HepG2 (cell line): Measurements from ENCODE around the gene LRP1B. TPM values are rescaled to one million over a fixed set of nuclear protein-coding genes. Genes with fewer than 3 reads are reported as not detected.

Source experiments
- ATAC-seq: fragments of 200-7000 bp; cut with Tn5 transposase; 3 replicates; pipeline ENCODE4 v1.9.1; 2020; ENCODE audit warnings: mild to moderate bottlenecking, moderate library complexity
- BruUV-seq: library from RNA; stranded (reverse); fragments of 400-500 nt; replicated peaks from 2 replicates; lab custom pipeline; 2021; lab: Mats Ljungman, UMichigan
- CTCF ChIA-PET: fragments of 300-600 bp; formaldehyde crosslinking; extraction: SDS; loops from one replicate; lab custom pipeline; 2021; ENCODE audit warnings: low total read pairs, inconsistent platforms, low intra/inter-chr PET ratio; lab: Yijun Ruan, JAX
- POLR2A ChIA-PET: fragments of 350-600 bp; sonication (Branson Sonifier 250); formaldehyde crosslinking; loops from one replicate; lab custom pipeline; 2020; ENCODE audit warnings: antibody characterized with exemption, inconsistent platforms; lab: Yijun Ruan, JAX
- DNase-seq: peaks from one replicate; pipeline ENCODE4 v3.0.0-alpha.2; 2015; ENCODE audit warnings: low spot score
- FAIRE-seq: peaks from 3 replicates; lab custom pipeline; 2011; peaks lifted over from hg19 to GRCh38; lab: Jason Lieb, UNC
- H2AFZ ChIP-seq: one replicate; pipeline ENCODE4 v1.6.1; 2011; ENCODE audit warnings: low read length, inconsistent platforms
- H3K27ac ChIP-seq: fragments of 300-600 bp; 3 replicates; pipeline ENCODE4 v1.8.0; 2011; ENCODE audit warnings: mixed run types, mild to moderate bottlenecking, mixed read lengths, low read length, inconsistent platforms; ENCODE audit not compliant: insufficient read depth; ENCODE audit errors: extremely low read length
- H3K27me3 ChIP-seq, 2 experiments: fragments of 200-600 bp in 1 of 2; 2 replicates in 1 of 2; 3 replicates in 1 of 2; pipeline versions ENCODE4 v1.6.0 to v1.8.0; 2011; ENCODE audit warnings: low read length in 2 of 2, mild to moderate bottlenecking in 2 of 2, moderate library complexity in 2 of 2, inconsistent platforms in 1 of 2; ENCODE audit not compliant: insufficient read depth in 2 of 2, control insufficient read depth in 1 of 2
- H3K36me3 ChIP-seq, 2 experiments: fragments of 200-600 bp in 1 of 2; replicated peaks in 1 of 2; 2 replicates in 1 of 2; 3 replicates in 1 of 2; pipeline versions ENCODE4 v1.5.1 to v1.8.0; 2011; ENCODE audit warnings: low read length in 2 of 2, inconsistent platforms in 1 of 2; ENCODE audit not compliant: insufficient read depth in 2 of 2, control insufficient read depth in 1 of 2
- H3K4me1 ChIP-seq: 2 replicates; pipeline ENCODE4 v1.5.1; 2012; ENCODE audit warnings: low read length, inconsistent platforms; ENCODE audit not compliant: insufficient read depth
- H3K4me2 ChIP-seq: 2 replicates; pipeline ENCODE4 v1.6.0; 2011; ENCODE audit warnings: low read depth, low read length, inconsistent platforms
- H3K4me3 ChIP-seq, 3 experiments: fragments of 200-600 bp in 1 of 3; sonication (generic), shearing (Covaris generic) in 1 of 3; replicated peaks in 1 of 3; 2 replicates each; pipeline ENCODE4 v1.5.1; 2011 to 2016; ENCODE audit warnings: low read length in 3 of 3, inconsistent platforms in 2 of 3, low read depth in 2 of 3, mild to moderate bottlenecking in 2 of 3, control low read depth in 1 of 3, mixed read lengths in 1 of 3; ENCODE audit not compliant: insufficient read depth in 1 of 3
- H3K79me2 ChIP-seq: one replicate; pipeline ENCODE4 v1.6.1; 2011; ENCODE audit warnings: low read length, inconsistent platforms; ENCODE audit not compliant: insufficient read depth
- H3K9ac ChIP-seq: 2 replicates; pipeline ENCODE4 v1.6.0; 2011; ENCODE audit warnings: mild to moderate bottlenecking, low read depth, low read length, inconsistent platforms; ENCODE audit not compliant: insufficient read depth
- H3K9me3 ChIP-seq: 2 replicates; pipeline ENCODE4 v1.5.1; 2012; ENCODE audit warnings: mild to moderate bottlenecking, low read length
- H4K20me1 ChIP-seq: 2 replicates; pipeline ENCODE4 v1.6.0; 2011; ENCODE audit warnings: inconsistent platforms, mild to moderate bottlenecking, low read length, moderate library complexity; ENCODE audit not compliant: insufficient read depth
- GABPB1 ChIP-seq: IDR thresholded peaks from 2 replicates; pipeline ENCODE4 v1.6.1; 2016; ENCODE audit warnings: mild to moderate bottlenecking, missing genetic modification reagents, moderate library complexity, missing compliant biosample characterization
- GTF2F1 ChIP-seq: fragments of 150-350 bp; IDR thresholded peaks from 2 replicates; pipeline ENCODE4 v1.6.1; 2014; ENCODE audit warnings: low read length
- KLF15 ChIP-seq: sonication (generic); formaldehyde crosslinking; IDR thresholded peaks from 2 replicates; pipeline ENCODE4 v1.8.1; 2023; ENCODE audit warnings: borderline replicate concordance, mild to moderate bottlenecking, inconsistent platforms, missing genetic modification reagents, mixed read lengths
- MLLT10 ChIP-seq: sonication (generic); formaldehyde crosslinking; IDR thresholded peaks from 2 replicates; pipeline ENCODE4 v1.4.0; 2020; ENCODE audit warnings: missing genetic modification reagents
- NFYC ChIP-seq: IDR thresholded peaks from 2 replicates; pipeline ENCODE4 v1.6.1; 2016; ENCODE audit warnings: missing genetic modification reagents, missing compliant biosample characterization
- ONECUT2 ChIP-seq: sonication (generic); formaldehyde crosslinking; IDR thresholded peaks from 2 replicates; pipeline ENCODE4 v1.4.0; 2020; ENCODE audit warnings: missing genetic modification reagents
- PLRG1 ChIP-seq: fragments of 450-650 bp; conservative IDR thresholded peaks from 2 replicates; pipeline ENCODE4 v1.6.1; 2016
- ZFP1 ChIP-seq: IDR thresholded peaks from 2 replicates; pipeline ENCODE4 v1.6.1; 2016
- ZNF280B ChIP-seq: sonication (generic); formaldehyde crosslinking; IDR thresholded peaks from 2 replicates; pipeline ENCODE4 v1.5.0; 2020; ENCODE audit warnings: missing genetic modification reagents, mild to moderate bottlenecking, borderline replicate concordance
- ZNF660 ChIP-seq: sonication (generic); formaldehyde crosslinking; IDR thresholded peaks from 2 replicates; pipeline ENCODE4 v1.5.1; 2020; ENCODE audit warnings: mild to moderate bottlenecking, low read depth, missing genetic modification reagents, borderline replicate concordance
- WGBS: methylation state at CpG from one replicate; pipeline ENCODE4 v1.1.6; 2017; ENCODE audit warnings: low lambda C conversion rate; 5-methylcytosine and 5-hydroxymethylcytosine counted together
- in situ Hi-C: cut with HindIII; loops from 2 replicates; pipeline ENCODE4 v1.10.0; 2017; ENCODE audit warnings: low pct_unique_long_range_greater_than_20kb; ENCODE audit not compliant: extremely low pct_ligation_motif_present
- intact Hi-C: fragments of 100-400 bp; cut with micrococcal nuclease; formaldehyde crosslinking; loops from one replicate; pipeline ENCODE4 v1.10.0; 2022; ENCODE audit not compliant: unreplicated experiment
- polyA plus RNA-seq, 8 experiments: library from polyadenylated mRNA; depleted of rRNA in 3 of 8; stranded (reverse) in 7 of 8; unstranded in 1 of 8; fragments of >200 nt; fragmentation: Illumina TruSeq in 4 of 8; extraction: Trizol in 4 of 8; gene quantifications; 2 replicates each; pipeline versions ENCODE4 v1.2.1 to v1.2.3, GENCODE V29; 2011 to 2016; ENCODE audit warnings: low read depth in 4 of 8, missing spikeins in 1 of 8, mixed read lengths in 1 of 8; ENCODE audit not compliant: insufficient read depth in 1 of 8
- total RNA-seq, 5 experiments: library from RNA; depleted of rRNA; stranded (reverse); fragments of >200 nt; fragmentation: Illumina TruSeq; extraction: Trizol; gene quantifications; 2 replicates each; pipeline ENCODE4 v1.2.3, GENCODE V29; 2016; ENCODE audit warnings: low read depth in 1 of 5
- TF ChIP-seq, protein P1 (sequence below): sonication (generic); formaldehyde crosslinking; IDR thresholded peaks from 2 replicates; pipeline ENCODE4 v1.4.0; 2020; ENCODE audit warnings: mild to moderate bottlenecking, missing genetic modification reagents
- TF ChIP-seq, protein P2 (sequence below): sonication (generic); formaldehyde crosslinking; IDR thresholded peaks from 2 replicates; pipeline ENCODE4 v1.4.0; 2020; ENCODE audit warnings: low read depth, missing genetic modification reagents
- TF ChIP-seq, protein P3 (sequence below): IDR thresholded peaks from 2 replicates; pipeline ENCODE4 v1.6.1; 2018; ENCODE audit warnings: missing genetic modification reagents, mild to moderate bottlenecking, missing compliant biosample characterization

Gene LRP1B
- total and polyA plus RNA-seq, 2 of the 13 experiments (the other 11 are each of a cell fraction or from before 2014, with no cell fraction given) = 0.04 TPM; not detected in 1

DNA sequence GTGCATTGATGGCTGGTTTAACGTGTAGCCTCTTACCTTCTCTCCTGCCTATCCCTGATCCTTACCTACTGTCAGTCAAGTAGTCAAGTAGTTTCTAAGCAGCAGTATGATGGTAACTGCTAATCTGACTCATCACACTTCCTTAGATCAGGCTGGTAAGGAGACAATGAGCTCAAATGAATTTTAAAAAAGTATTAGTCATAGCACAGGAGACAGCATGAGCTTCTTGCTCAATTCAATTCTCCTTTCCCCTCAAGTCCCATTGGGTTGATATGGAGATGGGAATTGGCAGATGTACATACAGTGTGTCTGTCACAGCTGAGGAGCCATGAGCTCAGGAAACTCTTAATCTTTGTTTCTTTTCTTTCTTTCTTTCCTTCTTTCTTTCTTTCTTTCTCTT is 799.7 kb downstream of the LRP1B start:
- no peaks in the 10 kb centered on the region for H3K36me3 ChIP-seq
- POLR2A ChIA-PET = no interaction called here
- no peak for DNase-seq
- 18% methylated on average over 1 of the region's 1 CpG for WGBS
- H3K27ac ChIP-seq = no peak overlapping the region
- no peak for FAIRE-seq
- H3K27me3 ChIP-seq = no peaks in the 10 kb centered on the region
- in situ Hi-C loops = no loop called here
- CTCF ChIA-PET = no interaction called here
- H2AFZ ChIP-seq = no peak overlapping the region
- BruUV-seq = no TSS peak
- H3K4me3 ChIP-seq = no peak overlapping the region
- intact Hi-C loops = no loop called here
- H3K4me1 ChIP-seq = no peaks in the 10 kb centered on the region
- TF ChIP-seq ONECUT2 = no peak
- TF ChIP-seq PLRG1 = no peak
- H3K4me2 ChIP-seq = no peak overlapping the region
- no peak overlapping the region for H3K9ac ChIP-seq
- no peak for ATAC-seq
- H4K20me1 ChIP-seq = no peaks in the 10 kb centered on the region
- no peaks in the 10 kb centered on the region for H3K9me3 ChIP-seq
- H3K79me2 ChIP-seq = no peaks in the 10 kb centered on the region

DNA sequence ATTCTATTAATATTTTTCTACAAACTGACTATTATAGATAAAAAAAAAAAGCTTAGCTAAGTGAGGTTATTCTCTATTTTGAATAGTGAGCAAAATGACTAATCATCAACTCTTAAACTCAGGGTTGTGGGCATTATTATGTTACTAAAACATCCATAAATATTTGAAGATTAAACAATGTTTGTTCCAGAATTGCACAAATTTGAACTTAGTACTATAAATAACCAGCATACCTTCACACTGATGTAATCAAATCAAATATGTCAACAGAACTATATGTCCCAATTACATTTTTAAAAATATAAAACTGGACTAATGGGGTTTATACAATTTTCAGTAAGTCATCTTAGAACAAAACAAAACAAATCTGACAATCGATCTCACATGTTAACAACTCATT is 800.9 kb downstream of the LRP1B start:
- no peak for DNase-seq
- no peaks in the 10 kb centered on the region for H4K20me1 ChIP-seq
- no peak overlapping the region for H3K4me2 ChIP-seq
- TF ChIP-seq, protein P1, sequence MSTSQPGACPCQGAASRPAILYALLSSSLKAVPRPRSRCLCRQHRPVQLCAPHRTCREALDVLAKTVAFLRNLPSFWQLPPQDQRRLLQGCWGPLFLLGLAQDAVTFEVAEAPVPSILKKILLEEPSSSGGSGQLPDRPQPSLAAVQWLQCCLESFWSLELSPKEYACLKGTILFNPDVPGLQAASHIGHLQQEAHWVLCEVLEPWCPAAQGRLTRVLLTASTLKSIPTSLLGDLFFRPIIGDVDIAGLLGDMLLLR (CRISPR knock-in tag) = no peak
- no peak for TF ChIP-seq MLLT10
- no peak for TF ChIP-seq GTF2F1
- TF ChIP-seq GABPB1 = no peak
- TF ChIP-seq, protein P2, sequence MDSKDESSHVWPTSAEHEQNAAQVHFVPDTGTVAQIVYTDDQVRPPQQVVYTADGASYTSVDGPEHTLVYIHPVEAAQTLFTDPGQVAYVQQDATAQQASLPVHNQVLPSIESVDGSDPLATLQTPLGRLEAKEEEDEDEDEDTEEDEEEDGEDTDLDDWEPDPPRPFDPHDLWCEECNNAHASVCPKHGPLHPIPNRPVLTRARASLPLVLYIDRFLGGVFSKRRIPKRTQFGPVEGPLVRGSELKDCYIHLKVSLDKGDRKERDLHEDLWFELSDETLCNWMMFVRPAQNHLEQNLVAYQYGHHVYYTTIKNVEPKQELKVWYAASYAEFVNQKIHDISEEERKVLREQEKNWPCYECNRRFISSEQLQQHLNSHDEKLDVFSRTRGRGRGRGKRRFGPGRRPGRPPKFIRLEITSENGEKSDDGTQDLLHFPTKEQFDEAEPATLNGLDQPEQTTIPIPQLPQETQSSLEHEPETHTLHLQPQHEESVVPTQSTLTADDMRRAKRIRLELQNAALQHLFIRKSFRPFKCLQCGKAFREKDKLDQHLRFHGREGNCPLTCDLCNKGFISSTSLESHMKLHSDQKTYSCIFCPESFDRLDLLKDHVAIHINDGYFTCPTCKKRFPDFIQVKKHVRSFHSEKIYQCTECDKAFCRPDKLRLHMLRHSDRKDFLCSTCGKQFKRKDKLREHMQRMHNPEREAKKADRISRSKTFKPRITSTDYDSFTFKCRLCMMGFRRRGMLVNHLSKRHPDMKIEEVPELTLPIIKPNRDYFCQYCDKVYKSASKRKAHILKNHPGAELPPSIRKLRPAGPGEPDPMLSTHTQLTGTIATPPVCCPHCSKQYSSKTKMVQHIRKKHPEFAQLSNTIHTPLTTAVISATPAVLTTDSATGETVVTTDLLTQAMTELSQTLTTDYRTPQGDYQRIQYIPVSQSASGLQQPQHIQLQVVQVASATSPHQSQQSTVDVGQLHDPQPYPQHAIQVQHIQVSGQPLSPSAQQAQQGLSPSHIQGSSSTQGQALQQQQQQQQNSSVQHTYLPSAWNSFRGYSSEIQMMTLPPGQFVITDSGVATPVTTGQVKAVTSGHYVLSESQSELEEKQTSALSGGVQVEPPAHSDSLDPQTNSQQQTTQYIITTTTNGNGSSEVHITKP (CRISPR knock-in tag) = no peak
- TF ChIP-seq, protein P3, sequence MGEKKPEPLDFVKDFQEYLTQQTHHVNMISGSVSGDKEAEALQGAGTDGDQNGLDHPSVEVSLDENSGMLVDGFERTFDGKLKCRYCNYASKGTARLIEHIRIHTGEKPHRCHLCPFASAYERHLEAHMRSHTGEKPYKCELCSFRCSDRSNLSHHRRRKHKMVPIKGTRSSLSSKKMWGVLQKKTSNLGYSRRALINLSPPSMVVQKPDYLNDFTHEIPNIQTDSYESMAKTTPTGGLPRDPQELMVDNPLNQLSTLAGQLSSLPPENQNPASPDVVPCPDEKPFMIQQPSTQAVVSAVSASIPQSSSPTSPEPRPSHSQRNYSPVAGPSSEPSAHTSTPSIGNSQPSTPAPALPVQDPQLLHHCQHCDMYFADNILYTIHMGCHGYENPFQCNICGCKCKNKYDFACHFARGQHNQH = no peak
- TF ChIP-seq KLF15 (CRISPR knock-in tag) = no peak
- no peak for TF ChIP-seq ZNF660 (CRISPR knock-in tag)
- no peak for TF ChIP-seq ZFP1
- no peak for TF ChIP-seq NFYC (CRISPR knock-in tag)
- TF ChIP-seq ZNF280B = no peak

More for the DNA sequence above, 800.9 kb downstream of the LRP1B start:
- H3K4me3 ChIP-seq = no peak overlapping the region
- no peak overlapping the region for H3K9ac ChIP-seq
- no peaks in the 10 kb centered on the region for H3K4me1 ChIP-seq
- BruUV-seq = no TSS peak
- no peaks in the 10 kb centered on the region for H3K36me3 ChIP-seq
- ChIA-PET CTCF (no interaction called here), POLR2A (no interaction called here)
- H3K79me2 ChIP-seq = no peaks in the 10 kb centered on the region
- in situ Hi-C loops = no loop called here
- no peaks in the 10 kb centered on the region for H3K9me3 ChIP-seq
- intact Hi-C loops = no loop called here
- FAIRE-seq (no peak), ATAC-seq (no peak)
- H2AFZ ChIP-seq = no peak overlapping the region
- 2% methylated on average over 1 of the region's 1 CpG for WGBS
- H3K27me3 ChIP-seq = no peaks in the 10 kb centered on the region
- H3K27ac ChIP-seq = no peak overlapping the region
